ENCODE data around the gene CST3. TPM values are rescaled to one million over a fixed set of nuclear protein-coding genes. Genes with fewer than 3 reads are reported as not detected.

Gene CST3
- total RNA-seq, 4 donors from 2014 or later, result 1,117 to 1,890 (median 1,478) TPM

- DNase-seq (ENCODE audit: low spot score) (peak; percentile 57), ATAC-seq (ENCODE audit: low FRiP score) (peak; percentile 93)
- TF ChIP-seq CTCF (IDR thresholded peaks at IDR 0.05), result peak in 1 of 3 donors; percentile 67
Observed at GRCh38 chr20:23606652-23607049, 31.1 kb downstream of the CST3 start.

- ATAC-seq (ENCODE audit: low FRiP score), result no peak
- no peak for TF ChIP-seq CTCF (IDR thresholded peaks at IDR 0.05)
- no peak for DNase-seq (ENCODE audit: low spot score)
Observed at GRCh38 chr20:23605867-23606651, 31.7 kb downstream of the CST3 start, which contains the start of gene CST9. Gene CST9, minus strand, starts transcription at chr20:23605917. Its CDS starts 53 bp downstream, at chr20:23605864.

- no peak for DNase-seq (ENCODE audit: low spot score)
- TF ChIP-seq CTCF (IDR thresholded peaks at IDR 0.05), result no peak
Observed at GRCh38 chr20:23604306-23604705, 33.4 kb downstream of the CST3 start.

GRCh38 chr20:23603321-23603720 is 34.4 kb downstream of the CST3 start:
- ATAC-seq (ENCODE audit: low FRiP score) (no peak), DNase-seq (ENCODE audit: low spot score) (no peak)
- no peak for TF ChIP-seq CTCF (IDR thresholded peaks at IDR 0.05)

More at GRCh38 chr20:23604306-23604705, 33.4 kb downstream of the CST3 start:
- ATAC-seq (ENCODE audit: low FRiP score), result no peak

GRCh38 chr20:23602699-23603098 is 35.1 kb downstream of the CST3 start:
- no peak for ATAC-seq (ENCODE audit: low FRiP score)
- TF ChIP-seq CTCF (IDR thresholded peaks at IDR 0.05), result no peak
- DNase-seq (ENCODE audit: low spot score), result no peak

- no peak for TF ChIP-seq CTCF (IDR thresholded peaks at IDR 0.05)
- no peak for DNase-seq (ENCODE audit: low spot score)
- ATAC-seq (ENCODE audit: low FRiP score), result no peak
Observed at GRCh38 chr20:23602241-23602640, 35.5 kb downstream of the CST3 start.

GRCh38 chr20:23601715-23602114 is 36.0 kb downstream of the CST3 start:
- no peak for TF ChIP-seq CTCF (IDR thresholded peaks at IDR 0.05)
- DNase-seq (ENCODE audit: low spot score) (no peak), ATAC-seq (ENCODE audit: low FRiP score) (no peak)
